K562 (cell line): Measurements from ENCODE around the gene COL20A1. TPM values are rescaled to one million over a fixed set of nuclear protein-coding genes. Genes with fewer than 3 reads are reported as not detected.

Source experiments
- CBX8 ChIP-seq: fragments of 200-600 bp; sonication (generic); IDR thresholded peaks from 2 replicates; pipeline ENCODE4 v1.6.1; 2012; ENCODE audit warnings: borderline replicate concordance, mixed run types, low read depth, mild to moderate bottlenecking, moderate library complexity, mixed read lengths, low read length, control low read depth, inconsistent platforms; ENCODE audit not compliant: poor library complexity, severe bottlenecking; ENCODE audit errors: extremely low read depth
- CCNT2 ChIP-seq: IDR thresholded peaks from 2 replicates; pipeline ENCODE4 v1.6.1; 2011; ENCODE audit warnings: borderline replicate concordance, low read depth, mild to moderate bottlenecking, moderate library complexity, mixed read lengths, low read length; ENCODE audit not compliant: insufficient read length; ENCODE audit errors: extremely low read depth
- CEBPB ChIP-seq: fragments of 450-650 bp; IDR thresholded peaks from 2 replicates; pipeline ENCODE4 v1.6.1; 2016; ENCODE audit warnings: missing genetic modification characterization, missing compliant biosample characterization
- ELF2 ChIP-seq: fragments of 250-450 bp; sonication (Bioruptor Pico); IDR thresholded peaks from 2 replicates; pipeline ENCODE4 v1.5.0; 2021; ENCODE audit warnings: mild to moderate bottlenecking
- FOS ChIP-seq: IDR thresholded peaks from 3 replicates; pipeline ENCODE4 v1.6.1; 2011; ENCODE audit not compliant: insufficient read length; ENCODE audit errors: extremely low read depth
- FOXA1 ChIP-seq: fragments of 450-650 bp; IDR thresholded peaks from 2 replicates; pipeline ENCODE4 v1.6.1; 2016; ENCODE audit warnings: mild to moderate bottlenecking, borderline replicate concordance
- HMG20B ChIP-seq: fragments of 250-450 bp; sonication (Bioruptor Pico); IDR thresholded peaks from 2 replicates; pipeline ENCODE4 v1.5.0; 2021; ENCODE audit warnings: mild to moderate bottlenecking
- LEF1 ChIP-seq: fragments of 450-650 bp; IDR thresholded peaks from 2 replicates; pipeline ENCODE4 v1.6.1; 2016; ENCODE audit warnings: mild to moderate bottlenecking
- NELFE ChIP-seq: IDR thresholded peaks from 2 replicates; pipeline ENCODE4 v1.6.1; 2011; ENCODE audit warnings: mild to moderate bottlenecking; ENCODE audit not compliant: insufficient read depth, insufficient read length
- NFATC3 ChIP-seq: fragments of 450-650 bp; IDR thresholded peaks from 2 replicates; pipeline ENCODE4 v1.6.1; 2017; ENCODE audit warnings: mild to moderate bottlenecking
- NR3C1 ChIP-seq: sonication (generic); formaldehyde crosslinking; IDR thresholded peaks from 2 replicates; pipeline ENCODE4 v1.8.1; 2022; ENCODE audit warnings: missing genetic modification reagents
- OTX1 ChIP-seq: fragments of 450-650 bp; formaldehyde crosslinking; IDR thresholded peaks from 2 replicates; pipeline ENCODE4 v1.4.0; 2022; ENCODE audit warnings: mild to moderate bottlenecking
- POLR3A ChIP-seq: IDR thresholded peaks from 2 replicates; pipeline ENCODE4 v1.6.1; 2011; ENCODE audit warnings: borderline replicate concordance, mild to moderate bottlenecking, moderate library complexity; ENCODE audit not compliant: insufficient read length, insufficient read depth; ENCODE audit errors: extremely low read depth
- POU5F1 ChIP-seq: fragments of 150-350 bp; IDR thresholded peaks from 2 replicates; pipeline ENCODE4 v1.6.1; 2014; ENCODE audit warnings: borderline replicate concordance, low read length, low read depth, mild to moderate bottlenecking; ENCODE audit not compliant: partially characterized antibody
- RERE ChIP-seq: sonication (generic); formaldehyde crosslinking; IDR thresholded peaks from 2 replicates; pipeline ENCODE4 v1.8.0; 2023; ENCODE audit warnings: missing genetic modification reagents, mild to moderate bottlenecking, borderline replicate concordance
- SIX5 ChIP-seq, 2 experiments: IDR thresholded peaks; 2 replicates each; pipeline ENCODE4 v1.6.1; 2011; ENCODE audit warnings: low read length in 2 of 2, borderline replicate concordance in 1 of 2, low read depth in 1 of 2, mild to moderate bottlenecking in 1 of 2, moderate library complexity in 1 of 2; ENCODE audit not compliant: insufficient read depth in 1 of 2
- TAF15 ChIP-seq: fragments of 200-400 bp; formaldehyde crosslinking; IDR thresholded peaks from 2 replicates; pipeline ENCODE4 v1.6.1; 2017; ENCODE audit warnings: mild to moderate bottlenecking, low read depth, low read length, moderate library complexity
- VEZF1 ChIP-seq: fragments of 200-800 bp; sonication (Bioruptor generic); IDR thresholded peaks from 2 replicates; pipeline ENCODE4 v1.6.1; 2017; ENCODE audit warnings: missing genetic modification characterization, missing compliant biosample characterization
- ZNF184 ChIP-seq: sonication (generic); formaldehyde crosslinking; IDR thresholded peaks from 2 replicates; pipeline ENCODE4 v1.5.0; 2020; ENCODE audit warnings: missing genetic modification reagents
- ZNF41 ChIP-seq: fragments of 250-450 bp; sonication (Bioruptor Pico); conservative IDR thresholded peaks from 2 replicates; pipeline ENCODE4 v1.4.0; 2020; ENCODE audit warnings: mild to moderate bottlenecking
- polyA plus RNA-seq, 8 experiments: library from polyadenylated mRNA; depleted of rRNA in 4 of 8; stranded (reverse) in 5 of 8; unstranded in 3 of 8; fragments of >200 nt; fragmentation: Nextera tagmentation in 2 of 8; fragmentation: Illumina TruSeq in 1 of 8; extraction: Ambion mirVana in 2 of 8; extraction: Trizol in 1 of 8; gene quantifications; 2 replicates each; pipeline versions ENCODE4 v1.2.1 to v1.2.3, GENCODE V29; 2011 to 2014; ENCODE audit warnings: inconsistent platforms in 1 of 8, missing spikeins in 1 of 8
- total RNA-seq, 7 experiments: library from RNA; depleted of rRNA in 6 of 7; stranded (reverse); fragments of >200 nt in 6 of 7; fragmentation: Illumina TruSeq in 2 of 7; extraction: Trizol in 2 of 7; gene quantifications; 2 replicates each; pipeline versions ENCODE4 v1.2.1 to v1.2.3, GENCODE V29; 2011 to 2021; ENCODE audit warnings: low replicate concordance in 1 of 7
- TF ChIP-seq, protein P1 (sequence below): sonication (generic); formaldehyde crosslinking; IDR thresholded peaks from 2 replicates; pipeline ENCODE4 v1.4.0; 2020; ENCODE audit warnings: mild to moderate bottlenecking, missing genetic modification reagents

COL20A1 gene
- total and polyA plus RNA-seq, 9 of the 15 experiments (the other 6 are each of a cell fraction or from before 2014, with no cell fraction given): not detected

DNA sequence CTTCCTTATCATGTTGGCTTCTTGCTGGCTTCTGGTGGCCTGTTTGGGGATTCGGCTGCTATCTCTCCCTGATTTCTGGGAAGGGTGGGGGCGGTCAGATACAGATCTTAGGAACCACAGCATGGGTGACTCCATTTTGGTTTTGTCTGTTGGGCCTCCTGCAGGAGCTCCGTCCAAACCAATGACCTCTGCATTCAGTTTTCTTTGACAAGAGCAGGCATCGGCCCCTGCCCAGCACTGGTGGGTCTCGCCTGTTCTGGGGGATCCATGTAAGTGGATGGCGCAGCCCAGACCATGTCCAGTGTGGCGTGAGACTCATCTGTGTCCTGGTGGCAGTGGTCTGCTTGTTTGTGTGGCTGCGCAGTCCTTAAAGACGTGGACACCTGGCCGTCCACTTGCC, 29.0 kb upstream of the COL20A1 start (continued):
- no peak for TF ChIP-seq RERE
- no peak for TF ChIP-seq LEF1
- no peak for TF ChIP-seq NELFE
- TF ChIP-seq NR3C1 (CRISPR knock-in tag): no peak
- no peak for TF ChIP-seq POU5F1
- TF ChIP-seq HMG20B (CRISPR knock-in tag): no peak
- no peak for TF ChIP-seq TAF15
- TF ChIP-seq ZNF184 (CRISPR knock-in tag): no peak
- TF ChIP-seq FOXA1: no peak
- TF ChIP-seq CCNT2: no peak
- TF ChIP-seq SIX5 (IDR thresholded peaks at IDR 0.05; ENCODE audit: borderline replicate concordance in 1 of 2, insufficient read depth in 1 of 2, low read depth in 1 of 2, low read length in 2 of 2): no peak
- no peak for TF ChIP-seq CEBPB (tag)
- TF ChIP-seq, protein P1, sequence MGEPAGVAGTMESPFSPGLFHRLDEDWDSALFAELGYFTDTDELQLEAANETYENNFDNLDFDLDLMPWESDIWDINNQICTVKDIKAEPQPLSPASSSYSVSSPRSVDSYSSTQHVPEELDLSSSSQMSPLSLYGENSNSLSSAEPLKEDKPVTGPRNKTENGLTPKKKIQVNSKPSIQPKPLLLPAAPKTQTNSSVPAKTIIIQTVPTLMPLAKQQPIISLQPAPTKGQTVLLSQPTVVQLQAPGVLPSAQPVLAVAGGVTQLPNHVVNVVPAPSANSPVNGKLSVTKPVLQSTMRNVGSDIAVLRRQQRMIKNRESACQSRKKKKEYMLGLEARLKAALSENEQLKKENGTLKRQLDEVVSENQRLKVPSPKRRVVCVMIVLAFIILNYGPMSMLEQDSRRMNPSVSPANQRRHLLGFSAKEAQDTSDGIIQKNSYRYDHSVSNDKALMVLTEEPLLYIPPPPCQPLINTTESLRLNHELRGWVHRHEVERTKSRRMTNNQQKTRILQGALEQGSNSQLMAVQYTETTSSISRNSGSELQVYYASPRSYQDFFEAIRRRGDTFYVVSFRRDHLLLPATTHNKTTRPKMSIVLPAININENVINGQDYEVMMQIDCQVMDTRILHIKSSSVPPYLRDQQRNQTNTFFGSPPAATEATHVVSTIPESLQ: no peak
- TF ChIP-seq CBX8: no peak
- no peak; the same call in 1 of the 2 replicates for TF ChIP-seq OTX1 (CRISPR knock-in tag)
- peak; percentile 42; the same call in 1 of the 2 replicates for TF ChIP-seq VEZF1 (CRISPR knock-in tag)
- TF ChIP-seq ZNF41 (CRISPR knock-in tag): peak; percentile 94
- no peak for TF ChIP-seq POLR3A
- TF ChIP-seq NFATC3: no peak
- peak; percentile 81 for TF ChIP-seq ELF2
- TF ChIP-seq FOS: no peak
